Tibial artery (tissue), 4 donors: ENCODE measurements around the gene CEP350.

ENCODE experiments used
- DNase-seq, 2 donors: peaks; one replicate each; pipeline ENCODE4 v3.0.0-alpha.2; 2019
- H3K27ac ChIP-seq, 2 donors: fragments of 200-600 bp; sonication (generic) in 1 of 2; 1 replicate in 1 of 2; 2 replicates in 1 of 2; pipeline ENCODE4 v1.5.1; 2018 to 2019; ENCODE audit warnings: mild to moderate bottlenecking in 1 of 2
- H3K27me3 ChIP-seq, 2 donors: fragments of 200-600 bp; sonication (generic) in 1 of 2; one replicate each; pipeline versions ENCODE4 v1.5.1 to v1.6.0; 2016 to 2019
- H3K36me3 ChIP-seq, 3 donors: fragments of 200-600 bp; sonication (generic) in 2 of 3; one replicate each; pipeline ENCODE4 v1.5.1; 2016 to 2019; ENCODE audit warnings: mild to moderate bottlenecking in 2 of 3
- H3K4me1 ChIP-seq, 4 donors: fragments of 200-600 bp; sonication (generic) in 2 of 4; 1 replicate in 3 of 4; 2 replicates in 1 of 4; pipeline ENCODE4 v1.5.1; 2016 to 2019
- H3K4me3 ChIP-seq, 2 donors: fragments of 200-600 bp; sonication (generic) in 1 of 2; 1 replicate in 1 of 2; 2 replicates in 1 of 2; pipeline ENCODE4 v1.5.1; 2018 to 2019; ENCODE audit warnings: mild to moderate bottlenecking in 2 of 2
- H3K9me3 ChIP-seq, 3 donors: fragments of 200-600 bp; sonication (generic) in 1 of 3; one replicate each; pipeline ENCODE4 v1.5.1; 2016 to 2019
- intact Hi-C: fragments of 100-400 bp; cut with DNase I; formaldehyde crosslinking; loops from one replicate; pipeline ENCODE4 v1.15.0; 2023; ENCODE audit warnings: low total_unique reads
- TF ChIP-seq, protein P1 (sequence below), 2 experiments: fragments of 200-600 bp in 1 of 2; fragments of 450-650 bp in 1 of 2; IDR thresholded peaks; one replicate each; pipeline ENCODE4 v1.5.1; 2017 to 2019; ENCODE audit warnings: antibody characterized with exemption in 2 of 2, mild to moderate bottlenecking in 1 of 2, moderate library complexity in 1 of 2

Gene CEP350

DNA sequence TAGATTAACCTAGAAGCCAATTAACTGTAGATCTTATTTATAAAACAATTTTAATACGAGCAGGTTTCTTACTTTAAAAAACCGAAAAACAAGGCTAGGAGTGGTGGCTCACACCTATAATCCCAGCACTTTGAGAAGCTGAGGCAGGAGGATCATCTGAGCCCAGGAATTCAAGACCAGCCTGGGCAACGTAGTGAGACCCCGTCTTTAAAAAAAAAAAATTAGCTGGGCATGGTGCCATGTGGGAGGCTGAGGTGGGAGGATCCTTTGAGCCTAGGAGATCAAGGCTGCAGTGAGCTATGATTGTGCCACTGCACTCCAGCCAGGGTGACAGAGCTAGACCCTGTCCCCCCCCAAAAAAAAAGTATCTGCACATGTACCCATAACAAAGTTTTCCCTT, 110.8 kb downstream of the CEP350 start:
- Histone ChIP-seq H3K4me1 (no peaks in the 10 kb centered on the region), H3K27ac (no peak overlapping the region), H3K27me3 (no peaks in the 10 kb centered on the region), H3K36me3 (peaks cover 80 to 91% (median 86%) of the 10 kb centered on the region in 3 donors), H3K9me3 (no peaks in the 10 kb centered on the region), H3K4me3 (no peak overlapping the region)
- TF ChIP-seq, protein P1, sequence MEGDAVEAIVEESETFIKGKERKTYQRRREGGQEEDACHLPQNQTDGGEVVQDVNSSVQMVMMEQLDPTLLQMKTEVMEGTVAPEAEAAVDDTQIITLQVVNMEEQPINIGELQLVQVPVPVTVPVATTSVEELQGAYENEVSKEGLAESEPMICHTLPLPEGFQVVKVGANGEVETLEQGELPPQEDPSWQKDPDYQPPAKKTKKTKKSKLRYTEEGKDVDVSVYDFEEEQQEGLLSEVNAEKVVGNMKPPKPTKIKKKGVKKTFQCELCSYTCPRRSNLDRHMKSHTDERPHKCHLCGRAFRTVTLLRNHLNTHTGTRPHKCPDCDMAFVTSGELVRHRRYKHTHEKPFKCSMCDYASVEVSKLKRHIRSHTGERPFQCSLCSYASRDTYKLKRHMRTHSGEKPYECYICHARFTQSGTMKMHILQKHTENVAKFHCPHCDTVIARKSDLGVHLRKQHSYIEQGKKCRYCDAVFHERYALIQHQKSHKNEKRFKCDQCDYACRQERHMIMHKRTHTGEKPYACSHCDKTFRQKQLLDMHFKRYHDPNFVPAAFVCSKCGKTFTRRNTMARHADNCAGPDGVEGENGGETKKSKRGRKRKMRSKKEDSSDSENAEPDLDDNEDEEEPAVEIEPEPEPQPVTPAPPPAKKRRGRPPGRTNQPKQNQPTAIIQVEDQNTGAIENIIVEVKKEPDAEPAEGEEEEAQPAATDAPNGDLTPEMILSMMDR (IDR thresholded peaks at IDR 0.05) = no peak
- intact Hi-C loops = no loop called here
- no peak for DNase-seq

DNA sequence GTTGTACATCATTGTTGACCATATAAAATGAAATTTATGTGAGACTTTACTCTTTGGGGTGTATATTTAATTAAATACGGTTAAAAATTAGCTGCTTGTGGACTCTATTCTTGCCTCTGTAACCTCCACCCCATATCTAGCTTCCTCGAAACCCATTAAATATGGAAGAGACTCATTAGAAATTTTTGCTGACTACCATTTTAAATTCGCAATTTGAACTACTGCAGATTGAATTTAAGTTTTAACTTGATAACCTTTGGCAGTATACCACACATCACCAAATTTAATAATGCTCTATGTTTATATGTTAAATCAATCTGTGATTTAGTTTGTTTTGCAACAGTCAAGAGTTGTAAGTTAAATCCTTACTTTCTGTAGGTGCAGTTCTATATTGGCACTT, 111.5 kb downstream of the CEP350 start:
- Histone ChIP-seq H3K27ac (no peak overlapping the region), H3K4me1 (no peaks in the 10 kb centered on the region), H3K4me3 (no peak overlapping the region), H3K27me3 (no peaks in the 10 kb centered on the region), H3K9me3 (no peaks in the 10 kb centered on the region), H3K36me3 (peaks cover 84 to 94% (median 92%) of the 10 kb centered on the region in 3 donors)
- intact Hi-C loops = no loop called here
- TF ChIP-seq, protein P1 (IDR thresholded peaks at IDR 0.05) = no peak
- no peak for DNase-seq

DNA sequence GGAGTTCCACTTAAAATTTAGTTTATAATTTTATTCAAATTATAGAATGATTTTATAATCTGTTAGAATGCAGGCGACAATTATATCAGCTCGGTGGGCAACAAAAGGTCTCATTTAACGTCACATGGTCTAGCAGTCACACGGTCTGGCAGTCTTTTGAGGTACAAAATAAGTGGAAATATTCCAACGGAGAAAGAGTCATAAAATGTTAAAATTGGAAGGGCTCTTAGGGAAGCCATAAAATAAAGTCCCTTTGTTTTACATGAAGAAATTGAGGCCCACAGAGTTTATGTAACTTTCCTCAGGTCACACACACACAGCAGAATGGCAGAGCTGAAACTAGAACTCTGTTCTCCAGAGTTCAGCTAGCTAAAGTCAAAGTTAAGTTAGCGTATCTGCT, 115.7 kb downstream of the CEP350 start:
- Histone ChIP-seq H3K36me3 (peaks cover 65 to 82% (median 73%) of the 10 kb centered on the region in 3 donors), H3K27me3 (no peaks in the 10 kb centered on the region), H3K9me3 (no peaks in the 10 kb centered on the region), H3K27ac (no peak overlapping the region), H3K4me3 (no peak overlapping the region), H3K4me1 (no peaks in the 10 kb centered on the region)
- intact Hi-C loops = no loop called here
- TF ChIP-seq, protein P1 (IDR thresholded peaks at IDR 0.05) = no peak
- no peak for DNase-seq

DNA sequence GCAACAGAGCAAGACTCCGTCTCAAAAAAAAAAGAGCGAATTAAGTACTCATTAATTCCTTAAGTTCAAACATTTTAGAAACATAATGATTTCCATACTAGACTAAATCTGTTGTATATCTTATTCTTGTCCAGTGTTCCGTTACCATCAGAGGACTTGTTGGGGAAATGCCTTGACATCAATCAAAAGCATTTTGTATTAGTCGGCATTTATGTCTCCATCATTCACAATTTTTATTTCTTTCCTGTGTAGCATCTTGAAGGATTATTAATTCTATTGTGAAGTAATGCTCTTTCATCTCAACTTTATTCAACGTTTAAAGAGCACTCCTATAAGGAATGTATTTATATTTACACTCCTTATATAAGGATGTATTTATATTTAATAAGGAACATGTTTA, 117.1 kb downstream of the CEP350 start:
- no peak overlapping the region for H3K27ac ChIP-seq
- TF ChIP-seq, protein P1 (IDR thresholded peaks at IDR 0.05) = no peak
- H3K36me3 ChIP-seq = peaks cover 65 to 84% (median 75%) of the 10 kb centered on the region in 3 donors

DNA sequence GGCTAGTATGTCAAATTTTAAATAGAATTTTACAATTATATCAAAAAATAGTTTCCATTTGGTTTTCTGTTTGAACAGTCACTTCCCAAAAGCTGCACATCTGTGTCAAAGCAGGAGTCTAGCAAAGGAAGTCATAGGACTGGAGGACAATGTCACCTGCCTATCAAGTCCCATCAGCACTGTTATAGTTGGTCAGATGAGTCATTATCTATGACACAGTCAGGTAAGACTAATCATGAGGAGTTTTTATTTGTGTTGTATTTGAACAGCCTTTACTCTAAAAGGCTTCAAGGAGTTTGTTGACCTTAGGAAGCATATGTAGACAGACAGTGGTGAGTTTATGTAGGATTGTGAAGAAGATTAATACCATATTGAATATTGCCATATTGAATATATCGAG, 125.8 kb downstream of the CEP350 start:
- intact Hi-C loops = no loop called here
- Histone ChIP-seq H3K27ac (no peak overlapping the region), H3K36me3 (peaks cover 74 to 83% (median 81%) of the 10 kb centered on the region in 3 donors)

More for the DNA sequence above, 117.1 kb downstream of the CEP350 start:
- H3K27me3 ChIP-seq = no peaks in the 10 kb centered on the region
- no peaks in the 10 kb centered on the region for H3K4me1 ChIP-seq
- intact Hi-C loops = no loop called here
- DNase-seq = no peak
- no peak overlapping the region for H3K4me3 ChIP-seq
- H3K9me3 ChIP-seq = no peaks in the 10 kb centered on the region

More for the DNA sequence above, 125.8 kb downstream of the CEP350 start:
- DNase-seq = no peak
- no peaks in the 10 kb centered on the region for H3K9me3 ChIP-seq
- TF ChIP-seq, protein P1 (IDR thresholded peaks at IDR 0.05) = no peak
- no peaks in the 10 kb centered on the region for H3K4me1 ChIP-seq
- H3K4me3 ChIP-seq = no peak overlapping the region
- H3K27me3 ChIP-seq = no peaks in the 10 kb centered on the region
